Stomach (tissue), 9 donors: Measurements from ENCODE around the gene NMT1. TPM values are rescaled to one million over a fixed set of nuclear protein-coding genes. Genes with fewer than 3 reads are reported as not detected.

Experiments
- DNase-seq, 2 donors: peaks; one replicate each; pipeline versions ENCODE4 v3.0.0 to v3.0.0-alpha.2; 2013 to 2019
- H3K27ac ChIP-seq, 5 donors: fragments of 200-600 bp in 4 of 5; sonication (generic) in 4 of 5; one replicate each; pipeline ENCODE4 v1.5.1; 2013 to 2019; ENCODE audit warnings: mild to moderate bottlenecking in 1 of 5, moderate library complexity in 1 of 5
- H3K27me3 ChIP-seq, 3 donors: fragments of 200-600 bp; sonication (generic); one replicate each; pipeline ENCODE4 v1.5.1; 2017 to 2019; ENCODE audit warnings: mixed run types in 1 of 3
- H3K36me3 ChIP-seq, 4 donors: fragments of 200-600 bp; sonication (generic); 1 replicate in 3 of 4; 2 replicates in 1 of 4; pipeline ENCODE4 v1.5.1; 2016 to 2019
- H3K4me1 ChIP-seq, 4 donors: fragments of 200-600 bp; sonication (generic); one replicate each; pipeline ENCODE4 v1.5.1; 2016 to 2019
- H3K4me3 ChIP-seq, 4 donors: fragments of 200-600 bp; sonication (generic) in 3 of 4; one replicate each; pipeline ENCODE4 v1.5.1; 2016 to 2019; ENCODE audit warnings: mild to moderate bottlenecking in 1 of 4
- H3K9me3 ChIP-seq, 4 donors: fragments of 200-600 bp; sonication (generic); one replicate each; pipeline ENCODE4 v1.5.1; 2016 to 2019
- EP300 ChIP-seq: sonication (generic); formaldehyde crosslinking; IDR thresholded peaks from one replicate; pipeline ENCODE4 v1.6.1; 2017; ENCODE audit warnings: antibody characterized with exemption
- POLR2A ChIP-seq, 4 donors: fragments of 450-650 bp; IDR thresholded peaks; one replicate each; pipeline ENCODE4 v1.6.1; 2016; ENCODE audit warnings: antibody characterized with exemption in 4 of 4, control low read depth in 2 of 4, mild to moderate bottlenecking in 1 of 4, moderate library complexity in 1 of 4
- POLR2AphosphoS5 ChIP-seq, 3 donors: sonication (generic); formaldehyde crosslinking; IDR thresholded peaks; one replicate each; pipeline ENCODE4 v1.6.1; 2016; ENCODE audit warnings: antibody characterized with exemption in 3 of 3
- WGBS, 5 donors: extraction: QIAGEN DNeasy Blood & Tissue Kit in 3 of 5; methylation state at CpG; one replicate each; pipeline versions ENCODE4 v1.1.5 to v1.1.7; 2013 to 2018; 5-methylcytosine and 5-hydroxymethylcytosine counted together
- intact Hi-C: fragments of 100-400 bp; cut with DNase I; formaldehyde crosslinking; loops from one replicate; pipeline ENCODE4 v1.15.1; 2023; ENCODE audit warnings: low total_unique reads
- polyA plus RNA-seq, 3 donors: library from polyadenylated mRNA; stranded (reverse); fragments of 200-250 nt; gene quantifications; one replicate each; pipeline ENCODE4 v1.2.3, GENCODE V29; 2013
- total RNA-seq, 5 donors: library from RNA; depleted of rRNA; stranded (reverse); fragments of >200 nt; gene quantifications; one replicate each; pipeline versions ENCODE4 v1.1.0 to v1.2.3, GENCODE V29; 2014 to 2016
- TF ChIP-seq, protein P1 (sequence below), 7 experiments: fragments of 450-650 bp in 4 of 7; fragments of 200-600 bp in 3 of 7; sonication (generic) in 3 of 7; IDR thresholded peaks; one replicate each; pipeline ENCODE4 v1.5.1; 2016 to 2019; ENCODE audit warnings: antibody characterized with exemption in 7 of 7, control low read depth in 2 of 7, mild to moderate bottlenecking in 1 of 7
- donor health status: healthy with polysubstance abuse.
- donor health status: Bipolar disorder and iron deficiency.
- donor health status: healthy.

NMT1 gene
- total and polyA plus RNA-seq, 8 donors = 23.3 to 230 (median 73.5) TPM

DNA sequence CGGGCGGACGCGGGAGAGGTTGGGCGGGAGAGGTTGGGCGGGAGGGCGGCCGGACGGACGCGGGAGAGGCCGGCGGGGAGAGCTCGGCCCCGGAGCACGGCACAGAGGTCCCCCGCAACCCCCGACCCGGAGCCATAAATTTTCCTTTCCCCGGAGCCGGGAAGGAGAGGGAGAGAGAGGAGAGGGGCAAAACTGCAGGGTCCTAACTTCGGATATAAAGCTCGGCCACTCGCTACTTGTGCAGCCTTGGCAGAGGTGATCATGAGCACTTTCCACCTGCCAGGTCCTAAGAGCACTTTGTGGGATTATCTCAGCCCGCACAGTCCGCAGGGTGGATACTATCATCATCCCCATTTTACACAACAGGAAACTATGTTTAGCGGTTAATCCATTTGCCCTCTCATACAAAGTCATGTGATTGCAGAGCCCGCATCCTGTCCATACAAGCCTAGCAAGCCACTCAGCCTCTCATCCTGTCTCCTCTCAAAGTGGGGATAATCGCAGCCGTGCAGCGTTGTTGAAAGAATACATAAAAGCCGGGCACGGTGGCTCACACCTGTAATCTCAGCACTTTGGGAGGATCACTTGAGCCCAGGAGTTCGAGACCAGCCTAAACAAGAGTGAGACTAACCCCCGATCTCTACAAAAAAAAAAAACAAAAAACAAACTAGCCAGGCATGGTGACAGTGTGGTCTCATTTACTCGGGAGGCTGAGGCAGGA is 8.9 kb upstream of the NMT1 start:
- Histone ChIP-seq H3K9me3 (no peaks in the 10 kb centered on the region), H3K4me3 (peak overlapping the region; percentile 53 to 58 (median 56)), H3K27ac (peak overlapping the region; percentile 86 to 88 (median 87)), H3K36me3 (no peaks in the 10 kb centered on the region), H3K27me3 (no peaks in the 10 kb centered on the region), H3K4me1 (peaks cover 12 to 34% (median 24%) of the 10 kb centered on the region in 4 donors)
- 13 to 24% (median 17%) methylated on average over 19 to 35 of the region's 36 CpGs for WGBS, 5 donors
- TF ChIP-seq EP300 (no peak), POLR2AphosphoS5 (IDR thresholded peaks at IDR 0.05) (peak in 2 of 3 donors; percentile 17 to 55)
- intact Hi-C loops = no loop called here
- DNase-seq = peak; percentile 53 to 78

DNA sequence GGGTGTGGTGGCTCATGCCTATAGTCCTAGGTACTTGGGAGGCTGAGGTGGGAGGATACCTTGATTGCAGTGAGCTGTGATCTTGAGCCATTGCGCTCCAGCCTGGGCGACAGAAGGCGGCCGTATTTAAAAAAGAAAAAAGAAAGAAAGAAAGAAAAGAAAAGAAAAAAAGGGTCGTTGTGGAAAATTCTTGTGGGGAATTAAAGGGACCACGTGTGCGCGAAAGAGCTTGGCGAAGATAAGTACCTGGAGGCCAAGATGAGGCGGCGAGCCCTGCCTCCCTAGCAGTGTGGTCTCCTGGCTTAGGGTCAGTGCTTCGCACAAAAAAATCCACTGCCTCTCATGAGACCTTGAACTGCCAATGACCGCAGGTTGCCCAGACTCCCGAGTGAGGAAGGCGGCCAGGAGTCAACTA is 728 bp upstream of the NMT1 start:
- no peak for DNase-seq
- H3K9me3 ChIP-seq = no peaks in the 10 kb centered on the region
- no peaks in the 10 kb centered on the region for H3K27me3 ChIP-seq
- peak overlapping the region; percentile 82 to 94 (median 92) for H3K27ac ChIP-seq
- H3K4me1 ChIP-seq = peaks cover 40 to 57% (median 51%) of the 10 kb centered on the region in 4 donors
- peaks cover 0 to 6% (median 0%) of the 10 kb centered on the region in 4 donors for H3K36me3 ChIP-seq
- WGBS, 5 donors = 3 to 7% (median 5%) methylated on average over 15 of the region's 15 CpGs
- TF ChIP-seq, protein P1, sequence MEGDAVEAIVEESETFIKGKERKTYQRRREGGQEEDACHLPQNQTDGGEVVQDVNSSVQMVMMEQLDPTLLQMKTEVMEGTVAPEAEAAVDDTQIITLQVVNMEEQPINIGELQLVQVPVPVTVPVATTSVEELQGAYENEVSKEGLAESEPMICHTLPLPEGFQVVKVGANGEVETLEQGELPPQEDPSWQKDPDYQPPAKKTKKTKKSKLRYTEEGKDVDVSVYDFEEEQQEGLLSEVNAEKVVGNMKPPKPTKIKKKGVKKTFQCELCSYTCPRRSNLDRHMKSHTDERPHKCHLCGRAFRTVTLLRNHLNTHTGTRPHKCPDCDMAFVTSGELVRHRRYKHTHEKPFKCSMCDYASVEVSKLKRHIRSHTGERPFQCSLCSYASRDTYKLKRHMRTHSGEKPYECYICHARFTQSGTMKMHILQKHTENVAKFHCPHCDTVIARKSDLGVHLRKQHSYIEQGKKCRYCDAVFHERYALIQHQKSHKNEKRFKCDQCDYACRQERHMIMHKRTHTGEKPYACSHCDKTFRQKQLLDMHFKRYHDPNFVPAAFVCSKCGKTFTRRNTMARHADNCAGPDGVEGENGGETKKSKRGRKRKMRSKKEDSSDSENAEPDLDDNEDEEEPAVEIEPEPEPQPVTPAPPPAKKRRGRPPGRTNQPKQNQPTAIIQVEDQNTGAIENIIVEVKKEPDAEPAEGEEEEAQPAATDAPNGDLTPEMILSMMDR (IDR thresholded peaks at IDR 0.05) = no peak
- TF ChIP-seq POLR2AphosphoS5 (IDR thresholded peaks at IDR 0.05) (no peak), POLR2A (IDR thresholded peaks at IDR 0.05) (no peak), EP300 (no peak)
- H3K4me3 ChIP-seq = peak overlapping the region; percentile 56 to 87 (median 82)
- intact Hi-C loops = no loop called here

DNA sequence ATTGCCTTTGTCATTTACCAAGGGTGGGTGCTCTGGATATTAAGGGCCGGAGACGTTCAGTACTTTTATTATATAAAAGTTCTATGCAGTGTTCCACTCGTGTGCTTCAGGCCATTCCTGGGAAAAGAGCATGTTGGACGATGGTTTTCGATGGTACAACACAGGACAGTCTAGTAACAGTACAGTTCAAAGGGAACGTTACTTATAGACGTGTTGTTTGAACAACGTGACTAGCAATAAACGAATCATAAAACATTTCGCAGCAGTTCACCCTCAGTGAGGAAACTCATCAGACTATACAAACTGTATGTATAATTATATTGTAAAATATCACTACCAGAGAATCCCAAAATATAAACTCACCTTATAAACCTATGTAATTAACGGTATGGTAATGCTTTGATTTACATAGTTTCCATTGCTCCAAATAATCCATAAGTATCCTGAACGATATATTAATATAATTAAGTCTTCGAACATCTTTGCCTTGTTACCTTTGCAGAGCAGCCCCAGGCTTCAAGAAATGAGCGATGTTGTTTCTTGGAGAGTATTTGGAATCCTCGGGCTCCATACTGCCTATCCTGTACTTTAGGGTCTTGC is 589 bp downstream of the NMT1 start:
- H3K4me1 ChIP-seq = peaks cover 40 to 70% (median 58%) of the 10 kb centered on the region in 4 donors
- DNase-seq = no peak
- TF ChIP-seq, protein P1 (IDR thresholded peaks at IDR 0.05) = no peak
- TF ChIP-seq POLR2A (IDR thresholded peaks at IDR 0.05) (no peak), POLR2AphosphoS5 (IDR thresholded peaks at IDR 0.05) (no peak), EP300 (no peak)
- 9 to 13% (median 10%) methylated on average over 15 of the region's 15 CpGs for WGBS, 5 donors
- H3K36me3 ChIP-seq = peaks cover 0 to 6% (median 0%) of the 10 kb centered on the region in 4 donors
- intact Hi-C loops = no loop called here
- peak overlapping the region; percentile 83 to 94 (median 92) for H3K27ac ChIP-seq
- no peaks in the 10 kb centered on the region for H3K9me3 ChIP-seq
- peak overlapping the region; percentile 56 to 87 (median 82) for H3K4me3 ChIP-seq
- H3K27me3 ChIP-seq = no peaks in the 10 kb centered on the region

- TF ChIP-seq, protein P1 (IDR thresholded peaks at IDR 0.05) = no peak
- TF ChIP-seq POLR2A (IDR thresholded peaks at IDR 0.05) = no peak
- Histone ChIP-seq H3K27me3 (no peaks in the 10 kb centered on the region), H3K4me1 (peaks cover 40 to 75% (median 59%) of the 10 kb centered on the region in 4 donors), H3K9me3 (no peaks in the 10 kb centered on the region), H3K27ac (peak overlapping the region in 2 of 5 donors; percentile 15 to 53), H3K4me3 (peak overlapping the region in 1 of 4 donors; percentile 85), H3K36me3 (peaks cover 0 to 13% (median 7%) of the 10 kb centered on the region in 4 donors)
- intact Hi-C loops = no loop called here
- 73 to 83% (median 81%) methylated on average over 1 of the region's 1 CpG; no CpG with 5 or more reads in 2 of the 5 donors for WGBS, 5 donors
- no peak for DNase-seq
Observed at GRCh38 chr17:45063198-45063597, 2.1 kb downstream of the NMT1 start.
